HUDEP-2 (cell line): Measurements from ENCODE around the gene CLVS2.

Experiments used
- DNase-seq, 76 experiments: peaks; one replicate each; lab custom pipeline; 2025; ENCODE audit not compliant: unreplicated experiment in 76 of 76; lab: John Stamatoyannopoulos, UW

Gene CLVS2

DNA sequence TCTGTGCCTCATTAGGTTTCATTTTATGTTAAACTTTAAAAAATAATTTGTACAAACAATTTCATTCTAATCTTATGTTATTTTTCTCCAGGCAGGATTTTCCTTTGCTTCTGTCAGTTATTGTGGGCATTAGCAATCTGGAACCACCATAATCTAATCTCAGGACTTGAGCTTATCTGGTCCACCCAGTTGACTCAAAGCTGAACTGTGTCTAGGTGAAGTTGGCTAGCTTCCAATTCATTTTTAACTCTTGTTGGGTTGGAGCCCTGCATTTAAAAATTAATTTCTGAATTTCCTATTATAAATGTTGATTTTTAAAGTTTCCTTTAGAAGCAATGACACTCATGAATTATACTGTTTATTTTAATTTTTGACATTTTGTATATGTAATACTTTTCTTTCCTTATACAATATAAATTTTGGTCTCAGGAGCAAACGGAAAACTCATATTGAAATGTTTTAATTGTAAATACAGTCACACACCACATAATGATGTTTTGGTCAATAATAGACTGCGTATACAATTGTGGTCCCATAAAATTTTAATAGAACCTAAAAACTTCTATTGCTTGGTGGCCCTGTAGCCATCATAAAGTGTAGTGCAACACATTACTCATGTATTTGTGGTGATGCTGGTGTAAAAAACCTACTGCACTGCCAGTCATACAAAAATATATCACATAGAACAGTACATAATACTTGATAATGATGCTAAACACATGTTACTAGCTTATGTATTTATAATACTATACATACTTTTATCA is 121.3 kb downstream of the CLVS2 start:
- peak in 1 of 76 experiments; percentile 10 for DNase-seq

DNA sequence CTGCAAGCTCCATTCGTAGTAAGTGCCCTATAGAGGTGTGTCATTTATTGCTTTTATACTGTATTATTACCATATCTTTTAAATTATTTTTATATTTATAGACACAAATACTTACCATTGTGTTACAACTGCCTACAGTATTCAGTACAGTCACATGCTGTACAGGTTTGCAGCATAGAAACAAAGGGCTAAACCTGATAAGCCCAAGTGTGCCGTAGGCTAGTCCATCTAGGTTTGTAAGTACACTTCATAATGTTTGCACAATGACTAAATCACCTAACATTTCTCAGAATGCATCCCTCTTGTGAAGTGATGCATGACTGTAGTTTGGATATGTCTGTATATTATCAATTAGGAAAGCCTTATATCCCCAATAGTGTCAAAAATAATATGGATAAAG is 122.8 kb downstream of the CLVS2 start:
- no peak for DNase-seq
